NCI-H460 (cell line): ENCODE measurements around the gene SLC66A2. TPM values are rescaled to one million over a fixed set of nuclear protein-coding genes. Genes with fewer than 3 reads are reported as not detected.
A peak's percentile ranks its signal among the peaks of the same experiment; 100 is the strongest.
"Not testable (repeated sequence)": the region's sequence is repeated elsewhere in the genome, so short reads cannot be mapped to it uniquely, and the experiment has no call there.

ENCODE experiments used
- DNase-seq: peaks from one replicate; pipeline ENCODE4 v3.0.0-alpha.2; 2016; ENCODE audit warnings: low read depth; ENCODE audit errors: extremely low read depth
- total RNA-seq: library from RNA; depleted of rRNA; stranded (reverse); fragments of >200 nt; shearing (Covaris generic); gene quantifications from 2 replicates; pipeline ENCODE4 v1.2.3, GENCODE V29; 2014

The SLC66A2 gene
- total RNA-seq, 1 experiment from 2014 or later: 17.0 TPM

GRCh38 chr18:79971211-79971952, 19.9 kb upstream of the SLC66A2 start:
- no peak for DNase-seq

GRCh38 chr18:79970419-79971133, 19.1 kb upstream of the SLC66A2 start:
- DNase-seq: no peak

- peak; percentile 46 for DNase-seq
Measured at GRCh38 chr18:79965119-79965902, 13.9 kb upstream of the SLC66A2 start.

GRCh38 chr18:79964330-79965118, 13.1 kb upstream of the SLC66A2 start, which contains the start of gene HSBP1L1:
TSS of gene HSBP1L1 (plus strand) at chr18:79964643. CDS start at chr18:79964736, 93 bp downstream.
- DNase-seq: peak; percentile 58

- DNase-seq: no peak
Measured at GRCh38 chr18:79963658-79964329, 12.3 kb upstream of the SLC66A2 start.

- no peak for DNase-seq
Measured at GRCh38 chr18:79962835-79963657, 11.6 kb upstream of the SLC66A2 start.

- no peak for DNase-seq
Measured at GRCh38 chr18:79962311-79962710, 10.9 kb upstream of the SLC66A2 start.

- DNase-seq: no peak
Measured at GRCh38 chr18:79961527-79962291, 10.3 kb upstream of the SLC66A2 start.

GRCh38 chr18:79960921-79961526, 9.6 kb upstream of the SLC66A2 start:
- DNase-seq: no peak

GRCh38 chr18:79960161-79960801, 8.8 kb upstream of the SLC66A2 start:
- not testable (repeated sequence) for DNase-seq

GRCh38 chr18:79958981-79959380, 7.5 kb upstream of the SLC66A2 start:
- no peak for DNase-seq

GRCh38 chr18:79956276-79956675, 4.8 kb upstream of the SLC66A2 start:
- no peak for DNase-seq

- no peak for DNase-seq
Measured at GRCh38 chr18:79955302-79956075, 4.0 kb upstream of the SLC66A2 start.

- no peak for DNase-seq
Measured at GRCh38 chr18:79954791-79955190, 3.3 kb upstream of the SLC66A2 start.

GRCh38 chr18:79953971-79954651, 2.7 kb upstream of the SLC66A2 start:
- no peak for DNase-seq

GRCh38 chr18:79952996-79953559, 1.6 kb upstream of the SLC66A2 start:
- DNase-seq: no peak
